HepG2 (cell line): Measurements from ENCODE around the gene RNH1. TPM values are rescaled to one million over a fixed set of nuclear protein-coding genes. Genes with fewer than 3 reads are reported as not detected.

ENCODE experiments used
- AHR ChIP-seq: IDR thresholded peaks from 2 replicates; pipeline ENCODE4 v1.6.1; 2018; ENCODE audit warnings: missing genetic modification reagents, missing compliant biosample characterization
- CAMTA2 ChIP-seq: sonication (generic); formaldehyde crosslinking; IDR thresholded peaks from 2 replicates; pipeline ENCODE4 v1.4.0; 2020; ENCODE audit warnings: mild to moderate bottlenecking, missing genetic modification reagents, borderline replicate concordance
- HNF4A ChIP-seq: sonication (generic); formaldehyde crosslinking; IDR thresholded peaks from 2 replicates; pipeline ENCODE4 v1.4.0; 2020; ENCODE audit warnings: missing genetic modification reagents
- MAF1 ChIP-seq: sonication (generic); formaldehyde crosslinking; IDR thresholded peaks from 2 replicates; pipeline ENCODE4 v1.5.0; 2020; ENCODE audit warnings: missing genetic modification reagents, borderline replicate concordance
- NFIC ChIP-seq: IDR thresholded peaks from 2 replicates; pipeline ENCODE4 v1.6.1; 2012; ENCODE audit warnings: mild to moderate bottlenecking, low read length, inconsistent platforms
- NR2F1 ChIP-seq, 2 experiments: fragments of 450-650 bp in 1 of 2; formaldehyde crosslinking in 1 of 2; IDR thresholded peaks; 2 replicates each; pipeline versions ENCODE4 v1.5.0 to v1.6.1; 2016 to 2020; ENCODE audit warnings: mild to moderate bottlenecking in 1 of 2, missing compliant biosample characterization in 1 of 2, missing genetic modification reagents in 1 of 2, moderate library complexity in 1 of 2
- SIN3A ChIP-seq: IDR thresholded peaks from 2 replicates; pipeline ENCODE4 v1.6.1; 2011; ENCODE audit warnings: low read depth, mild to moderate bottlenecking, control low read depth, low read length, borderline replicate concordance
- ZNF230 ChIP-seq: sonication (generic); formaldehyde crosslinking; IDR thresholded peaks from 2 replicates; pipeline ENCODE4 v1.4.0; 2020; ENCODE audit warnings: mild to moderate bottlenecking, missing genetic modification reagents
- polyA plus RNA-seq, 8 experiments: library from polyadenylated mRNA; depleted of rRNA in 3 of 8; stranded (reverse) in 7 of 8; unstranded in 1 of 8; fragments of >200 nt; fragmentation: Illumina TruSeq in 4 of 8; extraction: Trizol in 4 of 8; gene quantifications; 2 replicates each; pipeline versions ENCODE4 v1.2.1 to v1.2.3, GENCODE V29; 2011 to 2016; ENCODE audit warnings: low read depth in 4 of 8, missing spikeins in 1 of 8, mixed read lengths in 1 of 8; ENCODE audit not compliant: insufficient read depth in 1 of 8
- total RNA-seq, 5 experiments: library from RNA; depleted of rRNA; stranded (reverse); fragments of >200 nt; fragmentation: Illumina TruSeq; extraction: Trizol; gene quantifications; 2 replicates each; pipeline ENCODE4 v1.2.3, GENCODE V29; 2016; ENCODE audit warnings: low read depth in 1 of 5
- TF ChIP-seq, protein P1 (sequence below): sonication (generic); formaldehyde crosslinking; IDR thresholded peaks from 2 replicates; pipeline ENCODE4 v1.4.0; 2020; ENCODE audit warnings: missing genetic modification reagents
- TF ChIP-seq, protein P2 (sequence below): sonication (generic); formaldehyde crosslinking; IDR thresholded peaks from 2 replicates; pipeline ENCODE4 v1.5.0; 2020; ENCODE audit warnings: missing genetic modification reagents
- TF ChIP-seq, protein P3 (sequence below): sonication (generic); formaldehyde crosslinking; IDR thresholded peaks from 2 replicates; pipeline ENCODE4 v1.8.0; 2022; ENCODE audit warnings: mild to moderate bottlenecking, missing genetic modification reagents
- TF ChIP-seq, protein P4 (sequence below), 2 experiments: sonication (generic) in 1 of 2; formaldehyde crosslinking in 1 of 2; IDR thresholded peaks; 2 replicates each; pipeline versions ENCODE4 v1.4.0 to v1.6.1; 2018 to 2020; ENCODE audit warnings: missing genetic modification reagents in 2 of 2, borderline replicate concordance in 1 of 2, low read depth in 1 of 2, mild to moderate bottlenecking in 1 of 2, missing biosample characterization in 1 of 2
- TF ChIP-seq, protein P5 (sequence below): sonication (generic); formaldehyde crosslinking; IDR thresholded peaks from 2 replicates; pipeline ENCODE4 v1.4.0; 2020; ENCODE audit warnings: missing genetic modification reagents, borderline replicate concordance

Gene RNH1
- total and polyA plus RNA-seq, 2 of the 13 experiments (the other 11 are each of a cell fraction or from before 2014, with no cell fraction given): 36.0 to 74.1 TPM

DNA sequence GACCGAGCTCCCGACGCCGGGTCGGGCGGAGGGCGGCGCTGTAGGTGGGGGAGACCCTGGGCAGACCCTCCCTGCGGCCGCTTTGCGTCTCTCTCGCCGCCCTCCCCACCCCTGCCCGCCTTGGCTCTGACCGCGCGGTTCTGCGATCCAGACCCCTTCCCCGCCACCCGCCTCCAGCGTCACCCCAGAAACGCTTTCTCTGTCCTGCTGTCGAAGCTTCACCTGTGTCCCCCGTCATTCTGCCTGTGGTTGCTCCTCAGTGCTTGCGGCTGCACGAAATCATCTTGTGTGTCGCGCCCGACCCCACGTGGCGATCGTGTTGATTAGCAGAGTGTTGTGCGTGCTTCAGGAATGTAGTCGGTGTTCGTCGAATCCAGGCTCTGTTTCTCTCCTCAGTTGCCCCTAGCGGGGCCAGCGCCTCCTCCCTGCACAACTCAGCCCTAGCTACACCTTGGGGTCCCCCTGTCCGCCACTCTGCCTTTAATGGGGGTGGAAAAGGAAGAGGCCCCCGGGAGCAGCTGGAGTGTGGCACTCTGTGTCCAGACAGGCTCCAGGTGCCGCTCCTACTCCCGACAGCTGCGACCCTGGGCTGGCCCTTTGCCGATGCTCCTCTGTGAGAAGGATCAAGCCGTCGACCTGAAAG, 56.1 kb downstream of the RNH1 start (continued):
- TF ChIP-seq, protein P1, sequence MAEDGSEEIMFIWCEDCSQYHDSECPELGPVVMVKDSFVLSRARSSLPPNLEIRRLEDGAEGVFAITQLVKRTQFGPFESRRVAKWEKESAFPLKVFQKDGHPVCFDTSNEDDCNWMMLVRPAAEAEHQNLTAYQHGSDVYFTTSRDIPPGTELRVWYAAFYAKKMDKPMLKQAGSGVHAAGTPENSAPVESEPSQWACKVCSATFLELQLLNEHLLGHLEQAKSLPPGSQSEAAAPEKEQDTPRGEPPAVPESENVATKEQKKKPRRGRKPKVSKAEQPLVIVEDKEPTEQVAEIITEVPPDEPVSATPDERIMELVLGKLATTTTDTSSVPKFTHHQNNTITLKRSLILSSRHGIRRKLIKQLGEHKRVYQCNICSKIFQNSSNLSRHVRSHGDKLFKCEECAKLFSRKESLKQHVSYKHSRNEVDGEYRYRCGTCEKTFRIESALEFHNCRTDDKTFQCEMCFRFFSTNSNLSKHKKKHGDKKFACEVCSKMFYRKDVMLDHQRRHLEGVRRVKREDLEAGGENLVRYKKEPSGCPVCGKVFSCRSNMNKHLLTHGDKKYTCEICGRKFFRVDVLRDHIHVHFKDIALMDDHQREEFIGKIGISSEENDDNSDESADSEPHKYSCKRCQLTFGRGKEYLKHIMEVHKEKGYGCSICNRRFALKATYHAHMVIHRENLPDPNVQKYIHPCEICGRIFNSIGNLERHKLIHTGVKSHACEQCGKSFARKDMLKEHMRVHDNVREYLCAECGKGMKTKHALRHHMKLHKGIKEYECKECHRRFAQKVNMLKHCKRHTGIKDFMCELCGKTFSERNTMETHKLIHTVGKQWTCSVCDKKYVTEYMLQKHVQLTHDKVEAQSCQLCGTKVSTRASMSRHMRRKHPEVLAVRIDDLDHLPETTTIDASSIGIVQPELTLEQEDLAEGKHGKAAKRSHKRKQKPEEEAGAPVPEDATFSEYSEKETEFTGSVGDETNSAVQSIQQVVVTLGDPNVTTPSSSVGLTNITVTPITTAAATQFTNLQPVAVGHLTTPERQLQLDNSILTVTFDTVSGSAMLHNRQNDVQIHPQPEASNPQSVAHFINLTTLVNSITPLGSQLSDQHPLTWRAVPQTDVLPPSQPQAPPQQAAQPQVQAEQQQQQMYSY (CRISPR knock-in tag): no peak
- TF ChIP-seq, protein P2, sequence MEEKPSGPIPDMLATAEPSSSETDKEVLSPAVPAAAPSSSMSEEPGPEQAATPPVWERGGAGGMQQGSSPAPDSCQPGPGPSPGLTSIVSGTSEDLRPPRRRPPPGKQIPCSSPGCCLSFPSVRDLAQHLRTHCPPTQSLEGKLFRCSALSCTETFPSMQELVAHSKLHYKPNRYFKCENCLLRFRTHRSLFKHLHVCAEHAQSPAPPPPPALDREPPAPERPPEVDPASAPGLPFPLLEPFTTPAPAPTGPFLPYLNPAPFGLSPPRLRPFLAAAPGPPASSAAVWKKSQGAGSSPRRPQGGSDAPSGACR (CRISPR knock-in tag): no peak
- TF ChIP-seq NR2F1 (CRISPR knock-in tag; IDR thresholded peaks at IDR 0.05) (no peak), MAF1 (CRISPR knock-in tag) (no peak), AHR (CRISPR knock-in tag) (no peak), CAMTA2 (CRISPR knock-in tag) (no peak), HNF4A (CRISPR knock-in tag) (no peak), NFIC (no peak), ZNF230 (no peak), SIN3A (peak; percentile 31; the same call in 1 of the 2 replicates)
- TF ChIP-seq, protein P3, sequence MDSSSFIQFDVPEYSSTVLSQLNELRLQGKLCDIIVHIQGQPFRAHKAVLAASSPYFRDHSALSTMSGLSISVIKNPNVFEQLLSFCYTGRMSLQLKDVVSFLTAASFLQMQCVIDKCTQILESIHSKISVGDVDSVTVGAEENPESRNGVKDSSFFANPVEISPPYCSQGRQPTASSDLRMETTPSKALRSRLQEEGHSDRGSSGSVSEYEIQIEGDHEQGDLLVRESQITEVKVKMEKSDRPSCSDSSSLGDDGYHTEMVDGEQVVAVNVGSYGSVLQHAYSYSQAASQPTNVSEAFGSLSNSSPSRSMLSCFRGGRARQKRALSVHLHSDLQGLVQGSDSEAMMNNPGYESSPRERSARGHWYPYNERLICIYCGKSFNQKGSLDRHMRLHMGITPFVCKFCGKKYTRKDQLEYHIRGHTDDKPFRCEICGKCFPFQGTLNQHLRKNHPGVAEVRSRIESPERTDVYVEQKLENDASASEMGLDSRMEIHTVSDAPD (CRISPR knock-in tag): no peak
- TF ChIP-seq, protein P4, sequence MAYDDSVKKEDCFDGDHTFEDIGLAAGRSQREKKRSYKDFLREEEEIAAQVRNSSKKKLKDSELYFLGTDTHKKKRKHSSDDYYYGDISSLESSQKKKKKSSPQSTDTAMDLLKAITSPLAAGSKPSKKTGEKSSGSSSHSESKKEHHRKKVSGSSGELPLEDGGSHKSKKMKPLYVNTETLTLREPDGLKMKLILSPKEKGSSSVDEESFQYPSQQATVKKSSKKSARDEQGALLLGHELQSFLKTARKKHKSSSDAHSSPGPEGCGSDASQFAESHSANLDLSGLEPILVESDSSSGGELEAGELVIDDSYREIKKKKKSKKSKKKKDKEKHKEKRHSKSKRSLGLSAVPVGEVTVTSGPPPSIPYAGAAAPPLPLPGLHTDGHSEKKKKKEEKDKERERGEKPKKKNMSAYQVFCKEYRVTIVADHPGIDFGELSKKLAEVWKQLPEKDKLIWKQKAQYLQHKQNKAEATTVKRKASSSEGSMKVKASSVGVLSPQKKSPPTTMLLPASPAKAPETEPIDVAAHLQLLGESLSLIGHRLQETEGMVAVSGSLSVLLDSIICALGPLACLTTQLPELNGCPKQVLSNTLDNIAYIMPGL (CRISPR knock-in tag; IDR thresholded peaks at IDR 0.05; ENCODE audit: borderline replicate concordance in 1 of 2, low read depth in 1 of 2): no peak; a peak in 2 of 4 replicates
- TF ChIP-seq, protein P5, sequence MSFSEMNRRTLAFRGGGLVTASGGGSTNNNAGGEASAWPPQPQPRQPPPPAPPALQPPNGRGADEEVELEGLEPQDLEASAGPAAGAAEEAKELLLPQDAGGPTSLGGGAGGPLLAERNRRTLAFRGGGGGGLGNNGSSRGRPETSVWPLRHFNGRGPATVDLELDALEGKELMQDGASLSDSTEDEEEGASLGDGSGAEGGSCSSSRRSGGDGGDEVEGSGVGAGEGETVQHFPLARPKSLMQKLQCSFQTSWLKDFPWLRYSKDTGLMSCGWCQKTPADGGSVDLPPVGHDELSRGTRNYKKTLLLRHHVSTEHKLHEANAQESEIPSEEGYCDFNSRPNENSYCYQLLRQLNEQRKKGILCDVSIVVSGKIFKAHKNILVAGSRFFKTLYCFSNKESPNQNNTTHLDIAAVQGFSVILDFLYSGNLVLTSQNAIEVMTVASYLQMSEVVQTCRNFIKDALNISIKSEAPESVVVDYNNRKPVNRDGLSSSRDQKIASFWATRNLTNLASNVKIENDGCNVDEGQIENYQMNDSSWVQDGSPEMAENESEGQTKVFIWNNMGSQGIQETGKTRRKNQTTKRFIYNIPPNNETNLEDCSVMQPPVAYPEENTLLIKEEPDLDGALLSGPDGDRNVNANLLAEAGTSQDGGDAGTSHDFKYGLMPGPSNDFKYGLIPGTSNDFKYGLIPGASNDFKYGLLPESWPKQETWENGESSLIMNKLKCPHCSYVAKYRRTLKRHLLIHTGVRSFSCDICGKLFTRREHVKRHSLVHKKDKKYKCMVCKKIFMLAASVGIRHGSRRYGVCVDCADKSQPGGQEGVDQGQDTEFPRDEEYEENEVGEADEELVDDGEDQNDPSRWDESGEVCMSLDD (CRISPR knock-in tag): no peak
